ENCODE results near the gene SMTNL2. TPM values are rescaled to one million over a fixed set of nuclear protein-coding genes. Genes with fewer than 3 reads are reported as not detected.

SMTNL2 gene
- total and polyA plus RNA-seq, 12 donors, result 2.7 to 84.1 (median 19.1) TPM

DNA sequence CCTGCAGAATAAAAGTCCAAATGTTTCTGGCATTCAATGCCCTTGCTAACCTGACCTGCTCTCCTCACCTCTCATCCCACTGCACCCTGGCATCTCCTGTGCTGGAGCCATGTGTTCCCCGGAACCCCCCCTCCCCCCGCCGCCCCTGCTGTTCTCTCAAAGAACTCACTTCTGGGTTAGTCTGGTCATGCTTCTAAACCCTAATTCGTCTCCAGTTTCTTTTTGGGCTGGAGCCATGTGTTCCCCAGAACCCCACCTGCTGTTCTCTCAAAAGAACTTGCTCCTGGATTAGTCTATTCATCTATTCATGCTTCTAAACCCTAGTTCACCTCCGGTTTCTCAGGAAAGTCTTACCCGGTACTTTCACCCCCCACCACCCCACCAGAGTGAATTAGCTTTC is 58.0 kb downstream of the SMTNL2 start:
- intact Hi-C loops (cut with DNase I), result no loop called here
- peaks cover 0 to 76% (median 65%) of the 10 kb centered on the region in 7 donors for H3K27me3 ChIP-seq
- H3K4me3 ChIP-seq, result no peak overlapping the region
- peaks cover 0 to 12% (median 6%) of the 10 kb centered on the region in 9 donors for H3K4me1 ChIP-seq
- WGBS, 2 donors, result 15 to 23% methylated on average over 6 of the region's 6 CpGs
- DNase-seq, result no peak
- no peak for ATAC-seq
- H3K9me3 ChIP-seq, result no peaks in the 10 kb centered on the region
- TF ChIP-seq, protein P1, sequence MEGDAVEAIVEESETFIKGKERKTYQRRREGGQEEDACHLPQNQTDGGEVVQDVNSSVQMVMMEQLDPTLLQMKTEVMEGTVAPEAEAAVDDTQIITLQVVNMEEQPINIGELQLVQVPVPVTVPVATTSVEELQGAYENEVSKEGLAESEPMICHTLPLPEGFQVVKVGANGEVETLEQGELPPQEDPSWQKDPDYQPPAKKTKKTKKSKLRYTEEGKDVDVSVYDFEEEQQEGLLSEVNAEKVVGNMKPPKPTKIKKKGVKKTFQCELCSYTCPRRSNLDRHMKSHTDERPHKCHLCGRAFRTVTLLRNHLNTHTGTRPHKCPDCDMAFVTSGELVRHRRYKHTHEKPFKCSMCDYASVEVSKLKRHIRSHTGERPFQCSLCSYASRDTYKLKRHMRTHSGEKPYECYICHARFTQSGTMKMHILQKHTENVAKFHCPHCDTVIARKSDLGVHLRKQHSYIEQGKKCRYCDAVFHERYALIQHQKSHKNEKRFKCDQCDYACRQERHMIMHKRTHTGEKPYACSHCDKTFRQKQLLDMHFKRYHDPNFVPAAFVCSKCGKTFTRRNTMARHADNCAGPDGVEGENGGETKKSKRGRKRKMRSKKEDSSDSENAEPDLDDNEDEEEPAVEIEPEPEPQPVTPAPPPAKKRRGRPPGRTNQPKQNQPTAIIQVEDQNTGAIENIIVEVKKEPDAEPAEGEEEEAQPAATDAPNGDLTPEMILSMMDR (IDR thresholded peaks at IDR 0.05), result no peak
- H3K27ac ChIP-seq, result no peak overlapping the region
- no peaks in the 10 kb centered on the region for H3K36me3 ChIP-seq

DNA sequence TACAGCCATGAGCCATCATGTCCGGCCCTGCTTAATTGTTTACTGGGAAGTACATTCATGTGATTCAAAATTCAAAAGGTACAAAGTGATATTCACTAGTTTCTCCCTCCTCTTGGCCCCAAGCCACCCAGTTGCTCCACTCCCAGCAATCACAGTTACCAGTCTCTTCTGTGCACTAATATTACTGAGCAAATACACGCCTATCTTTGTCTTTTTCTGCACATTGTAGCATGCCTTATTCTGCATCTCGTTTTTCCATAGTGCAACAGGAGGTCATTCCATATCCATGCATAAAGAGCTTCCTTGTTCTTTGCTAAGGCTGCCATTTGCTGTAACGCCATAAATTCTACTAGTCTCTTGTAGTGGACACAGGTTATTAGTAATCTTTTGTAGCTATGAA is 59.3 kb downstream of the SMTNL2 start:
- no peaks in the 10 kb centered on the region for H3K36me3 ChIP-seq

DNA sequence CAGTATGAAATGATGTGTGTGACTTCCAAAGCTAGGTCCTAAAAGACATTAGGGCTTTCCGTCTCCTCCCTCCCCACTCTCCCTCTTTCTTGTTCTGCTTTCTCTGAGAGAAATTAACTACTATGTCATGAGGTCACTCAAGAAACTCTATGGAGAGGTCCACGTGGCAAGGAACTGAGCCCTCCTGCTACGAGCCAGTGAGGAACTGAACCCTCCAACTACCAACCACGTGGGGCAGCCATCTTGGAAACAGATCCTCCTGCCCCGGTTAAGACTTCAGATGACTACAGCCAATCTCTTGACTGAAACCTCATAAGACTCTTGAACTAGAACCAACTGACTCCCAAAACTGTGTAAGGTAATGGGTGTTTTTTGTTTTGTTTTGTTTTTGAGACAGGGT is 61.3 kb downstream of the SMTNL2 start:
- peaks cover 0 to 16% (median 7%) of the 10 kb centered on the region in 9 donors for H3K4me1 ChIP-seq
- no peaks in the 10 kb centered on the region for H3K9me3 ChIP-seq
- H3K4me3 ChIP-seq, result no peak overlapping the region
- no peak overlapping the region for H3K27ac ChIP-seq
- H3K36me3 ChIP-seq, result no peaks in the 10 kb centered on the region
- 66 to 77% methylated on average over 5 of the region's 5 CpGs for WGBS, 2 donors
- DNase-seq (no peak), ATAC-seq (peak in 2 of 8 donors; percentile 11 to 40)
- intact Hi-C loops (cut with DNase I), result no loop called here
- TF ChIP-seq, protein P1 (IDR thresholded peaks at IDR 0.05), result no peak
- H3K27me3 ChIP-seq, result peaks cover 0 to 59% (median 51%) of the 10 kb centered on the region in 7 donors

More for the DNA sequence above, 59.3 kb downstream of the SMTNL2 start:
- no peak for ATAC-seq
- Histone ChIP-seq H3K27ac (no peak overlapping the region), H3K4me3 (no peak overlapping the region), H3K4me1 (peaks cover 0 to 12% (median 7%) of the 10 kb centered on the region in 9 donors), H3K9me3 (no peaks in the 10 kb centered on the region), H3K27me3 (peaks cover 0 to 67% (median 59%) of the 10 kb centered on the region in 7 donors)
- intact Hi-C loops (cut with DNase I), result no loop called here
- TF ChIP-seq, protein P1 (IDR thresholded peaks at IDR 0.05), result no peak
- 61 to 75% methylated on average over 4 of the region's 4 CpGs for WGBS, 2 donors
- no peak for DNase-seq

DNA sequence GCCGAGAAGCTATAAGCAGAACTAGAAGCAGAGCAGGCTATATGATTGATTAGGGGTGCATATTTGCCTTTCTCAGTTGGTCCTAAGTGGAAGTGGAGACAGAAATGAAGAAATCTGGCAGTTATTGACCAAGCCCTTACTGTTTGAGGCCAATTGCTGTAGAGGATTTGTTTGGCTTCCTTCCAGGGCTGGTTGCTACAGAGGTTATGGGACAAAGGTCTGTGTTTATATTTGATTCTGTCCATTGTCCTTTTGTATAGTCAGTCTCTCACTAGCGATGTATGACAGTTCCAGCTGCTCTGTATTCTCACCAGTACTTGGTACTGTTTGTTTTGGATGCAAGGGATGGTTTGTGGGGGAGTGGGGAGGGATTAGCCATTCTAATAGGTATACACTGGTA is 64.4 kb downstream of the SMTNL2 start:
- TF ChIP-seq, protein P1 (IDR thresholded peaks at IDR 0.05), result no peak
- DNase-seq (no peak), ATAC-seq (no peak)
- H3K27ac ChIP-seq, result no peak overlapping the region
- intact Hi-C loops (cut with DNase I), result no loop called here
- H3K4me1 ChIP-seq, result peaks cover 0 to 13% (median 0%) of the 10 kb centered on the region in 9 donors
- peaks cover 0 to 42% (median 23%) of the 10 kb centered on the region in 7 donors for H3K27me3 ChIP-seq
- WGBS, 2 donors, result 48 to 57% methylated on average over 2 of the region's 2 CpGs
- no peak overlapping the region for H3K4me3 ChIP-seq
- H3K9me3 ChIP-seq, result no peaks in the 10 kb centered on the region
- H3K36me3 ChIP-seq, result no peaks in the 10 kb centered on the region

Data from heart right ventricle (tissue), 16 donors.